SK-N-SH (cell line): ENCODE results near the gene TBC1D20. TPM values are rescaled to one million over a fixed set of nuclear protein-coding genes. Genes with fewer than 3 reads are reported as not detected.

Experiments
- CTCF ChIA-PET: fragments of 300-600, 350-600 bp; formaldehyde crosslinking; extraction: SDS; loops from one replicate; lab custom pipeline; 2021; lab: Yijun Ruan, JAX
- POLR2A ChIA-PET: fragments of 350-600 bp; sonication (Branson Sonifier 250); formaldehyde crosslinking; extraction: SDS; loops from one replicate; lab custom pipeline; 2020; ENCODE audit warnings: antibody characterized with exemption, inconsistent platforms; lab: Yijun Ruan, JAX
- DNase-seq: peaks from one replicate; pipeline ENCODE4 v3.0.0; 2012
- H2AFZ ChIP-seq: fragments of 200-600 bp; sonication (generic); 2 replicates; pipeline ENCODE4 v1.8.1; 2016; ENCODE audit warnings: antibody characterized with exemption, mild to moderate bottlenecking, low read depth
- H3F3A ChIP-seq: fragments of 200-600 bp; sonication (generic); replicated peaks from 2 replicates; pipeline ENCODE3; 2016; ENCODE audit warnings: antibody characterized with exemption, mild to moderate bottlenecking; ENCODE audit not compliant: insufficient read depth
- H3K27ac ChIP-seq, 2 experiments: fragments of 200-500 bp in 1 of 2; fragments of 200-600 bp in 1 of 2; sonication (Bioruptor generic) in 1 of 2; sonication (generic), shearing (Covaris generic) in 1 of 2; 2 replicates each; pipeline versions ENCODE4 v1.5.1 to v1.6.1; 2014 to 2016; ENCODE audit warnings: low read depth in 2 of 2, inconsistent platforms in 1 of 2, low read length in 1 of 2, mild to moderate bottlenecking in 1 of 2, mixed read lengths in 1 of 2
- H3K27me3 ChIP-seq: fragments of 200-600 bp; sonication (generic), shearing (Covaris generic); 2 replicates; pipeline ENCODE4 v1.6.1; 2016; ENCODE audit warnings: mixed run types; ENCODE audit not compliant: insufficient read depth
- H3K36me3 ChIP-seq, 2 experiments: fragments of 200-500 bp in 1 of 2; fragments of 200-600 bp in 1 of 2; sonication (Bioruptor generic) in 1 of 2; sonication (generic) in 1 of 2; replicated peaks in 1 of 2; 2 replicates each; pipeline versions ENCODE3 to v1.5.1; 2014 to 2016; ENCODE audit warnings: low read length in 1 of 2, mild to moderate bottlenecking in 1 of 2; ENCODE audit not compliant: insufficient read depth in 2 of 2, control insufficient read depth in 1 of 2
- H3K4me1 ChIP-seq, 2 experiments: fragments of 200-500 bp in 1 of 2; fragments of 200-600 bp in 1 of 2; sonication (Bioruptor generic) in 1 of 2; sonication (generic), shearing (Covaris generic) in 1 of 2; 2 replicates each; pipeline versions ENCODE4 v1.5.1 to v1.6.1; 2014 to 2016; ENCODE audit warnings: low read depth in 1 of 2, low read length in 1 of 2, mixed run types in 1 of 2; ENCODE audit not compliant: insufficient read depth in 2 of 2, control insufficient read depth in 1 of 2
- H3K4me2 ChIP-seq: fragments of 200-600 bp; sonication (generic), shearing (Covaris generic); 2 replicates; pipeline ENCODE4 v1.6.1; 2017; ENCODE audit warnings: mixed run types
- H3K4me3 ChIP-seq, 2 experiments: fragments of 200-500 bp in 1 of 2; fragments of 200-600 bp in 1 of 2; sonication (Bioruptor generic) in 1 of 2; sonication (generic), shearing (Covaris generic) in 1 of 2; 2 replicates each; pipeline versions ENCODE4 v1.5.1 to v1.8.1; 2014 to 2016; ENCODE audit warnings: low read depth in 2 of 2, inconsistent platforms in 1 of 2, low read length in 1 of 2, mild to moderate bottlenecking in 1 of 2, mixed read lengths in 1 of 2, moderate library complexity in 1 of 2
- H3K79me2 ChIP-seq: fragments of 200-600 bp; sonication (generic); 2 replicates; pipeline ENCODE4 v1.8.1; 2017; ENCODE audit warnings: mild to moderate bottlenecking; ENCODE audit not compliant: insufficient read depth
- H3K9ac ChIP-seq: fragments of 200-600 bp; sonication (generic); 2 replicates; pipeline ENCODE4 v1.6.1; 2017; ENCODE audit warnings: mixed run types
- H3K9me2 ChIP-seq: fragments of 200-600 bp; sonication (generic); 2 replicates; pipeline ENCODE4 v1.6.1; 2017; ENCODE audit warnings: mixed run types
- H3K9me3 ChIP-seq: fragments of 200-600 bp; sonication (generic); 2 replicates; pipeline ENCODE4 v1.6.1; 2017; ENCODE audit warnings: mixed run types, mild to moderate bottlenecking, moderate library complexity
- H4K20me1 ChIP-seq: fragments of 200-600 bp; sonication (generic); 2 replicates; pipeline ENCODE4 v1.6.1; 2017; ENCODE audit warnings: mild to moderate bottlenecking, mixed run types; ENCODE audit not compliant: insufficient read depth
- CTCF ChIP-seq: fragments of 200-600 bp; sonication (generic); IDR thresholded peaks from 2 replicates; pipeline ENCODE4 v1.6.1; 2017; ENCODE audit warnings: antibody characterized with exemption, mild to moderate bottlenecking, moderate library complexity
- EZH2phosphoT487 ChIP-seq: fragments of 200-600 bp; sonication (generic); IDR thresholded peaks from 2 replicates; pipeline ENCODE4 v1.6.1; 2017; ENCODE audit warnings: low read depth, mixed run types, mild to moderate bottlenecking, antibody characterized with exemption, moderate library complexity, borderline replicate concordance
- FOSL2 ChIP-seq: IDR thresholded peaks from 2 replicates; pipeline ENCODE4 v1.4.0; 2012; ENCODE audit warnings: low read depth, mild to moderate bottlenecking, moderate library complexity, borderline replicate concordance
- IRF3 ChIP-seq: fragments of 150-350 bp; IDR thresholded peaks from 2 replicates; pipeline ENCODE4 v1.6.1; 2016; ENCODE audit warnings: mild to moderate bottlenecking, low read depth, low read length
- POLR2AphosphoS5 ChIP-seq: IDR thresholded peaks from 2 replicates; pipeline ENCODE4 v1.6.1; 2012; ENCODE audit warnings: low read depth, low read length
- RFX5 ChIP-seq: IDR thresholded peaks from 2 replicates; pipeline ENCODE4 v1.6.1; 2012; ENCODE audit warnings: mild to moderate bottlenecking, improper control_type of control experiment, low read length
- YY1 ChIP-seq: IDR thresholded peaks from 2 replicates; pipeline ENCODE4 v1.4.0; 2012; ENCODE audit warnings: low read depth, mild to moderate bottlenecking
- WGBS: methylation state at CpG from one replicate; pipeline ENCODE4 v1.1.6; 2017; ENCODE audit warnings: low lambda C conversion rate; 5-methylcytosine and 5-hydroxymethylcytosine counted together
- polyA plus RNA-seq, 3 experiments: library from polyadenylated mRNA; depleted of rRNA; stranded (reverse); fragments of >200 nt; gene quantifications; 2 replicates each; pipeline ENCODE4 v1.2.3, GENCODE V29; 2012

Gene TBC1D20
- polyA plus RNA-seq, 1 of the 3 experiments (the other 2 are of a cell fraction) = 27.7 TPM

- Histone ChIP-seq H3K79me2 (no peaks in the 10 kb centered on the region), H3K9ac (no peak overlapping the region), H3K9me2 (no peaks in the 10 kb centered on the region), H3K4me3 (no peak overlapping the region), H3K9me3 (peaks cover 8% of the 10 kb centered on the region; the same call in 1 of the 2 replicates), H3F3A (peaks cover 6% of the 10 kb centered on the region), H3K36me3 (peaks cover 4 to 17% of the 10 kb centered on the region in 2 experiments), H3K27me3 (no peaks in the 10 kb centered on the region), H2AFZ (no peak overlapping the region), H3K27ac (no peak overlapping the region), H3K4me1 (no peaks in the 10 kb centered on the region), H3K4me2 (no peak overlapping the region), H4K20me1 (0 out of 2 replicates have a peak, but pooled peaks cover under 1% of the 10 kb centered on the region)
- ChIA-PET POLR2A (no interaction called here), CTCF (interaction anchor here (0.7 to 1.3 kb wide), 6 partner anchors 9 to 118 kb away, joined by 3 to 4 read pairs (median 3); no protein-coding TSS in a partner anchor)
- WGBS = 94% methylated on average over 1 of the region's 1 CpG
- DNase-seq = no peak
- TF ChIP-seq POLR2AphosphoS5 = peak; percentile 35; the same call in 1 of the 2 replicates
- TF ChIP-seq IRF3 = no peak
- no peak for TF ChIP-seq YY1
Observed at GRCh38 chr20:472889-473292, 10.6 kb upstream of the TBC1D20 start.

GRCh38 chr20:472137-472846 lies 10.0 kb upstream of the TBC1D20 start:
- no peak for DNase-seq
- H3K27ac ChIP-seq = no peak overlapping the region
- 76% methylated on average over 9 of the region's 9 CpGs for WGBS
- H3K4me1 ChIP-seq = no peaks in the 10 kb centered on the region
- no peak overlapping the region for H3K4me3 ChIP-seq
- H3K27me3 ChIP-seq = no peaks in the 10 kb centered on the region
- ChIA-PET CTCF (interaction anchor here (0.7 to 1.3 kb wide), 6 partner anchors 10 to 118 kb away, joined by 3 to 4 read pairs (median 3); no protein-coding TSS in a partner anchor), POLR2A (no interaction called here)
- H3F3A ChIP-seq = peaks cover 6% of the 10 kb centered on the region
- H3K9me2 ChIP-seq = no peaks in the 10 kb centered on the region
- H3K36me3 ChIP-seq = peaks cover 3 to 13% of the 10 kb centered on the region in 2 experiments
- no peak for TF ChIP-seq RFX5
- TF ChIP-seq FOSL2 = no peak
- no peak for TF ChIP-seq CTCF
- no peak for TF ChIP-seq EZH2phosphoT487
- TF ChIP-seq YY1 = no peak
- no peaks in the 10 kb centered on the region for H3K79me2 ChIP-seq
- no peak overlapping the region for H3K9ac ChIP-seq
- peaks cover 8% of the 10 kb centered on the region; the same call in 1 of the 2 replicates for H3K9me3 ChIP-seq
- H4K20me1 ChIP-seq = no peaks in the 10 kb centered on the region
- no peak overlapping the region for H2AFZ ChIP-seq
- H3K4me2 ChIP-seq = no peak overlapping the region
